ENCODE measurements around the gene EDC4.
A peak's percentile ranks its signal among the peaks of the same experiment; 100 is the strongest.

EDC4 gene

GRCh38 chr16:67846063-67846319 is 26.9 kb upstream of the EDC4 start:
- no peak for DNase-seq (ENCODE audit: low spot score)
- Histone ChIP-seq H3K36me3 (replicated peaks in 1 of 2; ENCODE audit: control insufficient read depth in 2 of 2, insufficient read depth in 2 of 2, low read length in 2 of 2) (peaks cover 4 to 32% of the 10 kb centered on the region in 2 donors), H3K4ac (ENCODE audit: low read length) (no peak overlapping the region), H3K18ac (ENCODE audit: low read length) (no peak overlapping the region), H3K9ac (ENCODE audit: low read depth, low read length, poor library complexity) (peak overlapping the region; percentile 32), H3K27ac (replicated peaks; ENCODE audit: low read length) (peak overlapping the region; percentile 89), H2BK5ac (ENCODE audit: low read length) (peak overlapping the region; percentile 79), H2BK15ac (ENCODE audit: low read length) (no peak overlapping the region), H3K27me3 (ENCODE audit: control insufficient read depth in 3 of 3, insufficient read depth in 3 of 3, low read depth in 1 of 3, low read length in 3 of 3) (no peaks in the 10 kb centered on the region), H3K9me3 (replicated peaks in 1 of 2; ENCODE audit: control insufficient read depth in 2 of 2, insufficient read depth in 1 of 2, low read depth in 1 of 2, low read length in 2 of 2) (no peaks in the 10 kb centered on the region), H3K14ac (ENCODE audit: low read length) (no peak overlapping the region), H2AK5ac (ENCODE audit: low read depth, low read length) (no peak overlapping the region), H4K91ac (ENCODE audit: low read depth, low read length, poor library complexity) (no peak overlapping the region), H3K79me1 (ENCODE audit: low read depth, low read length) (peaks cover 14% of the 10 kb centered on the region), H2AFZ (ENCODE audit: low read length) (peak overlapping the region; percentile 81), H3K4me1 (ENCODE audit: control insufficient read depth in 2 of 2, insufficient read depth in 1 of 2, low read depth in 1 of 2, low read length in 2 of 2) (peaks cover 22 to 23% of the 10 kb centered on the region in 2 donors), H2BK12ac (ENCODE audit: low read length) (no peak overlapping the region), H3K4me2 (ENCODE audit: insufficient read depth, low read length, poor library complexity, severe bottlenecking) (peak overlapping the region; percentile 76), H3K4me3 (ENCODE audit: low read length in 2 of 2) (peak overlapping the region; percentile 82 to 97), H3K23ac (ENCODE audit: low read depth, low read length, poor library complexity) (no peak overlapping the region), H2BK120ac (ENCODE audit: low read depth, low read length) (no peak overlapping the region), H4K8ac (ENCODE audit: low read depth, low read length) (no peak overlapping the region)
- no CpG with 5 or more reads among the region's 2 CpGs for WGBS, 2 donors (ENCODE audit: extremely low coverage in 2 of 2, insufficient read length in 2 of 2, insufficient replicate concordance in 1 of 2)

GRCh38 chr16:67846320-67847063 is 26.4 kb upstream of the EDC4 start, which contains the start of gene NUTF2:
NUTF2 (plus strand) TSS chr16:67846933; CDS start chr16:67865131, 18,198 bp downstream.
- H3K23ac ChIP-seq (ENCODE audit: low read depth, low read length, poor library complexity) = peak within 1 kb of the TSS; percentile 83
- H3K18ac ChIP-seq (ENCODE audit: low read length) = peak within 1 kb of the TSS; percentile 94
- H3K27me3 ChIP-seq (ENCODE audit: control insufficient read depth in 3 of 3, insufficient read depth in 3 of 3, low read depth in 1 of 3, low read length in 3 of 3) = no peaks in the 10 kb centered on the region
- peak; percentile 99 for DNase-seq (ENCODE audit: low spot score)
- peak within 1 kb of the TSS; percentile 73 for H2AK5ac ChIP-seq (ENCODE audit: low read depth, low read length)
- no peaks in the 10 kb centered on the region for H3K9me3 ChIP-seq (replicated peaks in 1 of 2; ENCODE audit: control insufficient read depth in 2 of 2, insufficient read depth in 1 of 2, low read depth in 1 of 2, low read length in 2 of 2)
- H3K4me1 ChIP-seq (ENCODE audit: control insufficient read depth in 2 of 2, insufficient read depth in 1 of 2, low read depth in 1 of 2, low read length in 2 of 2) = peaks cover 22 to 23% of the 10 kb centered on the region in 2 donors
- H3K36me3 ChIP-seq (replicated peaks in 1 of 2; ENCODE audit: control insufficient read depth in 2 of 2, insufficient read depth in 2 of 2, low read length in 2 of 2) = peaks cover 4 to 33% of the 10 kb centered on the region in 2 donors
- H3K27ac ChIP-seq (replicated peaks; ENCODE audit: low read length) = peak within 1 kb of the TSS; percentile 89
- H2BK5ac ChIP-seq (ENCODE audit: low read length) = peak within 1 kb of the TSS; percentile 79
- no CpG with 5 or more reads among the region's 57 CpGs for WGBS, 2 donors (ENCODE audit: extremely low coverage in 2 of 2, insufficient read length in 2 of 2, insufficient replicate concordance in 1 of 2)
- H2BK12ac ChIP-seq (ENCODE audit: low read length) = no peak within 1 kb of the TSS
- H3K14ac ChIP-seq (ENCODE audit: low read length) = peak within 1 kb of the TSS; percentile 75
- H3K4me2 ChIP-seq (ENCODE audit: insufficient read depth, low read length, poor library complexity, severe bottlenecking) = peak within 1 kb of the TSS; percentile 83
- peak within 1 kb of the TSS; percentile 55 for H2BK15ac ChIP-seq (ENCODE audit: low read length)
- H2AFZ ChIP-seq (ENCODE audit: low read length) = peak within 1 kb of the TSS; percentile 81
- H3K79me1 ChIP-seq (ENCODE audit: low read depth, low read length) = peaks cover 15% of the 10 kb centered on the region
- no peak within 1 kb of the TSS for H4K91ac ChIP-seq (ENCODE audit: low read depth, low read length, poor library complexity)
- no peak within 1 kb of the TSS for H2BK120ac ChIP-seq (ENCODE audit: low read depth, low read length)
- H3K4ac ChIP-seq (ENCODE audit: low read length) = no peak within 1 kb of the TSS
- peak within 1 kb of the TSS; percentile 97 to 98 for H3K4me3 ChIP-seq (ENCODE audit: low read length in 2 of 2)
- H4K8ac ChIP-seq (ENCODE audit: low read depth, low read length) = no peak within 1 kb of the TSS
- H3K9ac ChIP-seq (ENCODE audit: low read depth, low read length, poor library complexity) = peak within 1 kb of the TSS; percentile 97

GRCh38 chr16:67847064-67847861 is 25.6 kb upstream of the EDC4 start, which contains the start of gene CENPT:
CENPT (minus strand) TSS chr16:67847693; CDS start chr16:67833859, 13,834 bp downstream.
- peak within 1 kb of the TSS; percentile 89 for H3K27ac ChIP-seq (replicated peaks; ENCODE audit: low read length)
- H2BK120ac ChIP-seq (ENCODE audit: low read depth, low read length) = no peak within 1 kb of the TSS
- peak within 1 kb of the TSS; percentile 79 for H2BK5ac ChIP-seq (ENCODE audit: low read length)
- H3K4me2 ChIP-seq (ENCODE audit: insufficient read depth, low read length, poor library complexity, severe bottlenecking) = peak within 1 kb of the TSS; percentile 83
- no peak within 1 kb of the TSS for H2BK12ac ChIP-seq (ENCODE audit: low read length)
- H3K9ac ChIP-seq (ENCODE audit: low read depth, low read length, poor library complexity) = peak within 1 kb of the TSS; percentile 97
- no peak within 1 kb of the TSS for H4K8ac ChIP-seq (ENCODE audit: low read depth, low read length)
- H2BK15ac ChIP-seq (ENCODE audit: low read length) = peak within 1 kb of the TSS; percentile 55
- no peak within 1 kb of the TSS for H4K91ac ChIP-seq (ENCODE audit: low read depth, low read length, poor library complexity)
- peak within 1 kb of the TSS; percentile 81 for H2AFZ ChIP-seq (ENCODE audit: low read length)
- peak within 1 kb of the TSS; percentile 83 for H3K23ac ChIP-seq (ENCODE audit: low read depth, low read length, poor library complexity)
- peak within 1 kb of the TSS; percentile 73 for H2AK5ac ChIP-seq (ENCODE audit: low read depth, low read length)
- H3K4me1 ChIP-seq (ENCODE audit: control insufficient read depth in 2 of 2, insufficient read depth in 1 of 2, low read depth in 1 of 2, low read length in 2 of 2) = peaks cover 22 to 23% of the 10 kb centered on the region in 2 donors
- H3K14ac ChIP-seq (ENCODE audit: low read length) = peak within 1 kb of the TSS; percentile 75
- H3K4me3 ChIP-seq (ENCODE audit: low read length in 2 of 2) = peak within 1 kb of the TSS; percentile 97 to 98
- peaks cover 4 to 41% of the 10 kb centered on the region in 2 donors for H3K36me3 ChIP-seq (replicated peaks in 1 of 2; ENCODE audit: control insufficient read depth in 2 of 2, insufficient read depth in 2 of 2, low read length in 2 of 2)
- H3K27me3 ChIP-seq (ENCODE audit: control insufficient read depth in 3 of 3, insufficient read depth in 3 of 3, low read depth in 1 of 3, low read length in 3 of 3) = no peaks in the 10 kb centered on the region
- WGBS, 2 donors (ENCODE audit: extremely low coverage in 2 of 2, insufficient read length in 2 of 2, insufficient replicate concordance in 1 of 2) = no CpG with 5 or more reads among the region's 62 CpGs
- H3K18ac ChIP-seq (ENCODE audit: low read length) = peak within 1 kb of the TSS; percentile 94
- no peak for DNase-seq (ENCODE audit: low spot score)
- H3K79me1 ChIP-seq (ENCODE audit: low read depth, low read length) = peaks cover 15% of the 10 kb centered on the region
- H3K9me3 ChIP-seq (replicated peaks in 1 of 2; ENCODE audit: control insufficient read depth in 2 of 2, insufficient read depth in 1 of 2, low read depth in 1 of 2, low read length in 2 of 2) = no peaks in the 10 kb centered on the region
- H3K4ac ChIP-seq (ENCODE audit: low read length) = no peak within 1 kb of the TSS

- H3K79me1 ChIP-seq (ENCODE audit: low read depth, low read length) = peaks cover 10% of the 10 kb centered on the region
- H3K9ac ChIP-seq (ENCODE audit: low read depth, low read length, poor library complexity) = no peak overlapping the region
- no peak overlapping the region for H2AK5ac ChIP-seq (ENCODE audit: low read depth, low read length)
- no peak overlapping the region for H2BK12ac ChIP-seq (ENCODE audit: low read length)
- DNase-seq (ENCODE audit: low spot score) = no peak
- H4K91ac ChIP-seq (ENCODE audit: low read depth, low read length, poor library complexity) = no peak overlapping the region
- WGBS, 2 donors (ENCODE audit: extremely low coverage in 2 of 2, insufficient read length in 2 of 2, insufficient replicate concordance in 1 of 2) = no CpG with 5 or more reads among the region's 11 CpGs
- H3K14ac ChIP-seq (ENCODE audit: low read length) = no peak overlapping the region
- peak overlapping the region in 1 of 2 donors; percentile 97 for H3K4me3 ChIP-seq (ENCODE audit: low read length in 2 of 2)
- H2BK15ac ChIP-seq (ENCODE audit: low read length) = no peak overlapping the region
- no peaks in the 10 kb centered on the region for H3K27me3 ChIP-seq (ENCODE audit: control insufficient read depth in 3 of 3, insufficient read depth in 3 of 3, low read depth in 1 of 3, low read length in 3 of 3)
- H3K9me3 ChIP-seq (replicated peaks in 1 of 2; ENCODE audit: control insufficient read depth in 2 of 2, insufficient read depth in 1 of 2, low read depth in 1 of 2, low read length in 2 of 2) = no peaks in the 10 kb centered on the region
- H3K4me1 ChIP-seq (ENCODE audit: control insufficient read depth in 2 of 2, insufficient read depth in 1 of 2, low read depth in 1 of 2, low read length in 2 of 2) = peaks cover 21% of the 10 kb centered on the region in 2 donors
- no peak overlapping the region for H3K18ac ChIP-seq (ENCODE audit: low read length)
- H2BK5ac ChIP-seq (ENCODE audit: low read length) = no peak overlapping the region
- H3K4ac ChIP-seq (ENCODE audit: low read length) = no peak overlapping the region
- H3K36me3 ChIP-seq (replicated peaks in 1 of 2; ENCODE audit: control insufficient read depth in 2 of 2, insufficient read depth in 2 of 2, low read length in 2 of 2) = peaks cover 4 to 47% of the 10 kb centered on the region in 2 donors
- no peak overlapping the region for H2BK120ac ChIP-seq (ENCODE audit: low read depth, low read length)
- no peak overlapping the region for H4K8ac ChIP-seq (ENCODE audit: low read depth, low read length)
- no peak overlapping the region for H3K23ac ChIP-seq (ENCODE audit: low read depth, low read length, poor library complexity)
- no peak overlapping the region for H2AFZ ChIP-seq (ENCODE audit: low read length)
- H3K27ac ChIP-seq (replicated peaks; ENCODE audit: low read length) = no peak overlapping the region
- peak overlapping the region; percentile 83 for H3K4me2 ChIP-seq (ENCODE audit: insufficient read depth, low read length, poor library complexity, severe bottlenecking)
Observed at GRCh38 chr16:67848118-67848517, 24.7 kb upstream of the EDC4 start.
